Stomach (tissue), 9 donors: ENCODE data around the gene STARD3. TPM values are rescaled to one million over a fixed set of nuclear protein-coding genes. Genes with fewer than 3 reads are reported as not detected.

Experiments
- DNase-seq, 2 donors: peaks; one replicate each; pipeline versions ENCODE4 v3.0.0 to v3.0.0-alpha.2; 2013 to 2019
- H3K27ac ChIP-seq, 5 donors: fragments of 200-600 bp in 4 of 5; sonication (generic) in 4 of 5; one replicate each; pipeline ENCODE4 v1.5.1; 2013 to 2019; ENCODE audit warnings: mild to moderate bottlenecking in 1 of 5, moderate library complexity in 1 of 5
- H3K27me3 ChIP-seq, 3 donors: fragments of 200-600 bp; sonication (generic); one replicate each; pipeline ENCODE4 v1.5.1; 2017 to 2019; ENCODE audit warnings: mixed run types in 1 of 3
- H3K36me3 ChIP-seq, 4 donors: fragments of 200-600 bp; sonication (generic); 1 replicate in 3 of 4; 2 replicates in 1 of 4; pipeline ENCODE4 v1.5.1; 2016 to 2019
- H3K4me1 ChIP-seq, 4 donors: fragments of 200-600 bp; sonication (generic); one replicate each; pipeline ENCODE4 v1.5.1; 2016 to 2019
- H3K4me3 ChIP-seq, 4 donors: fragments of 200-600 bp; sonication (generic) in 3 of 4; one replicate each; pipeline ENCODE4 v1.5.1; 2016 to 2019; ENCODE audit warnings: mild to moderate bottlenecking in 1 of 4
- H3K9me3 ChIP-seq, 4 donors: fragments of 200-600 bp; sonication (generic); one replicate each; pipeline ENCODE4 v1.5.1; 2016 to 2019
- CTCF ChIP-seq, 7 experiments: fragments of 450-650 bp in 4 of 7; fragments of 200-600 bp in 3 of 7; sonication (generic) in 3 of 7; IDR thresholded peaks; one replicate each; pipeline ENCODE4 v1.5.1; 2016 to 2019; ENCODE audit warnings: antibody characterized with exemption in 7 of 7, control low read depth in 2 of 7, mild to moderate bottlenecking in 1 of 7
- EP300 ChIP-seq: sonication (generic); formaldehyde crosslinking; IDR thresholded peaks from one replicate; pipeline ENCODE4 v1.6.1; 2017; ENCODE audit warnings: antibody characterized with exemption
- POLR2A ChIP-seq, 4 donors: fragments of 450-650 bp; IDR thresholded peaks; one replicate each; pipeline ENCODE4 v1.6.1; 2016; ENCODE audit warnings: antibody characterized with exemption in 4 of 4, control low read depth in 2 of 4, mild to moderate bottlenecking in 1 of 4, moderate library complexity in 1 of 4
- POLR2AphosphoS5 ChIP-seq, 3 donors: sonication (generic); formaldehyde crosslinking; IDR thresholded peaks; one replicate each; pipeline ENCODE4 v1.6.1; 2016; ENCODE audit warnings: antibody characterized with exemption in 3 of 3
- WGBS, 5 donors: extraction: QIAGEN DNeasy Blood & Tissue Kit in 3 of 5; methylation state at CpG; one replicate each; pipeline versions ENCODE4 v1.1.5 to v1.1.7; 2013 to 2018; 5-methylcytosine and 5-hydroxymethylcytosine counted together
- intact Hi-C: fragments of 100-400 bp; cut with DNase I; formaldehyde crosslinking; loops from one replicate; pipeline ENCODE4 v1.15.1; 2023; ENCODE audit warnings: low total_unique reads
- polyA plus RNA-seq, 3 donors: library from polyadenylated mRNA; stranded (reverse); fragments of 200-250 nt; gene quantifications; one replicate each; pipeline ENCODE4 v1.2.3, GENCODE V29; 2013
- total RNA-seq, 5 donors: library from RNA; depleted of rRNA; stranded (reverse); fragments of >200 nt; gene quantifications; one replicate each; pipeline versions ENCODE4 v1.1.0 to v1.2.3, GENCODE V29; 2014 to 2016
- donor health status: healthy with polysubstance abuse.
- donor health status: Bipolar disorder and iron deficiency.
- donor health status: healthy.

The STARD3 gene
- total and polyA plus RNA-seq, 8 donors, result 26.4 to 1,091 (median 52.0) TPM

- TF ChIP-seq POLR2AphosphoS5 (IDR thresholded peaks at IDR 0.05) (no peak), EP300 (no peak), CTCF (IDR thresholded peaks at IDR 0.05) (no peak), POLR2A (IDR thresholded peaks at IDR 0.05) (no peak)
- DNase-seq, result no peak
- Histone ChIP-seq H3K4me3 (peak overlapping the region in 1 of 4 donors; percentile 14), H3K9me3 (no peaks in the 10 kb centered on the region), H3K4me1 (peaks cover 46 to 76% (median 70%) of the 10 kb centered on the region in 4 donors), H3K27me3 (peaks cover 0 to 23% (median 9%) of the 10 kb centered on the region in 3 donors), H3K36me3 (peaks cover 21 to 62% (median 59%) of the 10 kb centered on the region in 4 donors), H3K27ac (peak overlapping the region in 4 of 5 donors; percentile 12 to 82 (median 80))
- 49 to 75% (median 60%) methylated on average over 7 to 8 of the region's 8 CpGs for WGBS, 5 donors
- intact Hi-C loops, result no loop called here
Measured at GRCh38 chr17:39661744-39662541, 25.0 kb downstream of the STARD3 start.

GRCh38 chr17:39662551-39663339 lies 25.8 kb downstream of the STARD3 start:
- peak; percentile 68 to 86 for DNase-seq
- intact Hi-C loops, result no loop called here
- H3K36me3 ChIP-seq, result peaks cover 21 to 54% (median 51%) of the 10 kb centered on the region in 4 donors
- peak overlapping the region; percentile 63 to 82 (median 79) for H3K27ac ChIP-seq
- TF ChIP-seq CTCF (IDR thresholded peaks at IDR 0.05) (no peak), POLR2AphosphoS5 (IDR thresholded peaks at IDR 0.05) (peak in 2 of 3 donors; percentile 60 to 67)
- peaks cover 0 to 32% (median 17%) of the 10 kb centered on the region in 3 donors for H3K27me3 ChIP-seq
- H3K4me3 ChIP-seq, result peak overlapping the region in 1 of 4 donors; percentile 14
- H3K9me3 ChIP-seq, result no peaks in the 10 kb centered on the region
- 36 to 49% (median 42%) methylated on average over 15 to 22 of the region's 22 CpGs for WGBS, 5 donors
- peaks cover 55 to 84% (median 78%) of the 10 kb centered on the region in 4 donors for H3K4me1 ChIP-seq

GRCh38 chr17:39663340-39663687 lies 26.4 kb downstream of the STARD3 start:
- TF ChIP-seq CTCF (IDR thresholded peaks at IDR 0.05), result no peak
- TF ChIP-seq EP300, result no peak
- no peak for TF ChIP-seq POLR2A (IDR thresholded peaks at IDR 0.05)
- no peak for TF ChIP-seq POLR2AphosphoS5 (IDR thresholded peaks at IDR 0.05)
- peaks cover 18 to 48% (median 46%) of the 10 kb centered on the region in 4 donors for H3K36me3 ChIP-seq
- H3K4me1 ChIP-seq, result peaks cover 60 to 90% (median 83%) of the 10 kb centered on the region in 4 donors
- H3K4me3 ChIP-seq, result peak overlapping the region in 1 of 4 donors; percentile 14
- H3K27me3 ChIP-seq, result peaks cover 0 to 37% (median 22%) of the 10 kb centered on the region in 3 donors
- H3K9me3 ChIP-seq, result no peaks in the 10 kb centered on the region
- no peak for DNase-seq
- H3K27ac ChIP-seq, result peak overlapping the region; percentile 63 to 82 (median 79)
- intact Hi-C loops, result no loop called here
- WGBS, 5 donors, result 36 to 70% (median 47%) methylated on average over 2 to 4 of the region's 4 CpGs
